Sigmoid colon (tissue), 7 donors: ENCODE data around the gene HIBCH. TPM values are rescaled to one million over a fixed set of nuclear protein-coding genes. Genes with fewer than 3 reads are reported as not detected.

ENCODE experiments used
- DNase-seq: peaks from one replicate; pipeline ENCODE4 v3.0.0-alpha.2; 2019
- H3K27ac ChIP-seq, 4 donors: fragments of 200-600 bp; sonication (generic); one replicate each; pipeline ENCODE4 v1.5.1; 2016 to 2019; ENCODE audit warnings: mild to moderate bottlenecking in 1 of 4
- H3K27me3 ChIP-seq, 3 donors: fragments of 200-600 bp; sonication (generic); one replicate each; pipeline ENCODE4 v1.5.1; 2019; ENCODE audit warnings: mild to moderate bottlenecking in 1 of 3
- H3K36me3 ChIP-seq, 4 donors: fragments of 200-600 bp; sonication (generic); one replicate each; pipeline ENCODE4 v1.5.1; 2016 to 2019
- H3K4me1 ChIP-seq, 4 donors: fragments of 200-600 bp; sonication (generic); one replicate each; pipeline ENCODE4 v1.5.1; 2017 to 2019
- H3K4me3 ChIP-seq, 4 donors: fragments of 200-600 bp; sonication (generic); one replicate each; pipeline ENCODE4 v1.5.1; 2017 to 2019; ENCODE audit warnings: mild to moderate bottlenecking in 2 of 4, moderate library complexity in 1 of 4
- H3K9me3 ChIP-seq, 4 donors: fragments of 200-600 bp in 3 of 4; sonication (generic) in 3 of 4; one replicate each; pipeline versions ENCODE4 v1.5.1 to v1.6.1; 2013 to 2019
- CTCF ChIP-seq, 4 experiments: fragments of 450-650 bp in 3 of 4; fragments of 200-600 bp in 1 of 4; IDR thresholded peaks; one replicate each; pipeline ENCODE4 v1.5.1; 2016 to 2019; ENCODE audit warnings: antibody characterized with exemption in 4 of 4, mild to moderate bottlenecking in 3 of 4, moderate library complexity in 2 of 4
- EP300 ChIP-seq, 4 donors: sonication (generic); formaldehyde crosslinking; IDR thresholded peaks; one replicate each; pipeline ENCODE4 v1.6.1; 2017; ENCODE audit warnings: antibody characterized with exemption in 4 of 4
- POLR2A ChIP-seq, 2 donors: fragments of 450-650 bp; IDR thresholded peaks; one replicate each; pipeline ENCODE4 v1.6.1; 2016; ENCODE audit warnings: antibody characterized with exemption in 2 of 2, mild to moderate bottlenecking in 2 of 2, moderate library complexity in 2 of 2
- POLR2AphosphoS5 ChIP-seq, 4 donors: sonication (generic); formaldehyde crosslinking; IDR thresholded peaks; one replicate each; pipeline ENCODE4 v1.6.1; 2017; ENCODE audit warnings: antibody characterized with exemption in 4 of 4
- WGBS, 2 donors: extraction: QIAGEN DNeasy Blood & Tissue Kit; methylation state at CpG; one replicate each; pipeline ENCODE4 v1.1.7; 2013; 5-methylcytosine and 5-hydroxymethylcytosine counted together
- intact Hi-C: fragments of 100-400 bp; cut with DNase I; formaldehyde crosslinking; loops from one replicate; pipeline ENCODE4 v1.15.1; 2023
- polyA plus RNA-seq, 3 donors: library from polyadenylated mRNA; stranded (reverse); fragments of 200-250 nt; gene quantifications; one replicate each; pipeline ENCODE4 v1.2.3, GENCODE V29; 2013
- total RNA-seq, 4 donors: library from RNA; depleted of rRNA; stranded (reverse); fragments of >200 nt; gene quantifications; one replicate each; pipeline ENCODE4 v1.1.0, GENCODE V29; 2016
- donor health status: healthy with polysubstance abuse.
- donor health status: Bipolar disorder and iron deficiency.
- donor health status: healthy.

The HIBCH gene
- total and polyA plus RNA-seq, 7 donors: 18.1 to 45.8 (median 21.6) TPM

- TF ChIP-seq POLR2A (IDR thresholded peaks at IDR 0.05) (no peak), POLR2AphosphoS5 (IDR thresholded peaks at IDR 0.05) (no peak), EP300 (IDR thresholded peaks at IDR 0.05) (no peak), CTCF (IDR thresholded peaks at IDR 0.05) (no peak)
- no peak for DNase-seq
- H3K4me3 ChIP-seq: no peak overlapping the region
- no peaks in the 10 kb centered on the region for H3K9me3 ChIP-seq
- 78 to 86% methylated on average over 7 of the region's 7 CpGs for WGBS, 2 donors
- H3K36me3 ChIP-seq: peaks cover 0 to 10% (median 2%) of the 10 kb centered on the region in 4 donors
- no peaks in the 10 kb centered on the region for H3K27me3 ChIP-seq
- H3K27ac ChIP-seq: no peak overlapping the region
- peaks cover 0 to 38% (median 24%) of the 10 kb centered on the region in 4 donors for H3K4me1 ChIP-seq
- intact Hi-C loops: no loop called here
Observed at GRCh38 chr2:190214426-190215194, 105.0 kb downstream of the HIBCH start.

GRCh38 chr2:190213441-190214335, 105.9 kb downstream of the HIBCH start:
- TF ChIP-seq EP300 (IDR thresholded peaks at IDR 0.05) (no peak), CTCF (IDR thresholded peaks at IDR 0.05) (no peak), POLR2AphosphoS5 (IDR thresholded peaks at IDR 0.05) (no peak), POLR2A (IDR thresholded peaks at IDR 0.05) (no peak)
- peaks cover 0 to 38% (median 24%) of the 10 kb centered on the region in 4 donors for H3K4me1 ChIP-seq
- no peaks in the 10 kb centered on the region for H3K9me3 ChIP-seq
- DNase-seq: no peak
- intact Hi-C loops: no loop called here
- no peak overlapping the region for H3K27ac ChIP-seq
- H3K4me3 ChIP-seq: no peak overlapping the region
- 94 to 97% methylated on average over 19 of the region's 19 CpGs for WGBS, 2 donors
- H3K27me3 ChIP-seq: no peaks in the 10 kb centered on the region
- H3K36me3 ChIP-seq: peaks cover 0 to 8% (median 2%) of the 10 kb centered on the region in 4 donors

- intact Hi-C loops: no loop called here
- DNase-seq: no peak
- H3K4me1 ChIP-seq: peaks cover 0 to 23% (median 19%) of the 10 kb centered on the region in 4 donors
- no peaks in the 10 kb centered on the region for H3K9me3 ChIP-seq
- no peaks in the 10 kb centered on the region for H3K27me3 ChIP-seq
- peaks cover 0 to 8% (median 2%) of the 10 kb centered on the region in 4 donors for H3K36me3 ChIP-seq
- 48 to 96% methylated on average over 2 of the region's 2 CpGs for WGBS, 2 donors
- H3K4me3 ChIP-seq: no peak overlapping the region
- TF ChIP-seq EP300 (IDR thresholded peaks at IDR 0.05): no peak
- no peak overlapping the region for H3K27ac ChIP-seq
Observed at GRCh38 chr2:190210471-190210870, 109.2 kb downstream of the HIBCH start.

- no peaks in the 10 kb centered on the region for H3K9me3 ChIP-seq
- no peak overlapping the region for H3K4me3 ChIP-seq
- DNase-seq: no peak
- H3K4me1 ChIP-seq: peaks cover 0 to 14% (median 11%) of the 10 kb centered on the region in 4 donors
- 57 to 83% methylated on average over 5 of the region's 5 CpGs for WGBS, 2 donors
- TF ChIP-seq POLR2AphosphoS5 (IDR thresholded peaks at IDR 0.05): no peak
- no peak for TF ChIP-seq POLR2A (IDR thresholded peaks at IDR 0.05)
- TF ChIP-seq EP300 (IDR thresholded peaks at IDR 0.05): no peak
- no peak for TF ChIP-seq CTCF (IDR thresholded peaks at IDR 0.05)
- H3K36me3 ChIP-seq: peaks cover 0 to 8% (median 2%) of the 10 kb centered on the region in 4 donors
- no peaks in the 10 kb centered on the region for H3K27me3 ChIP-seq
- no peak overlapping the region for H3K27ac ChIP-seq
- intact Hi-C loops: no loop called here
Observed at GRCh38 chr2:190209559-190209958, 110.1 kb downstream of the HIBCH start.

GRCh38 chr2:190207930-190208329, 111.7 kb downstream of the HIBCH start:
- TF ChIP-seq POLR2A (IDR thresholded peaks at IDR 0.05) (no peak), CTCF (IDR thresholded peaks at IDR 0.05) (no peak), EP300 (IDR thresholded peaks at IDR 0.05) (no peak), POLR2AphosphoS5 (IDR thresholded peaks at IDR 0.05) (no peak)
- Histone ChIP-seq H3K36me3 (peaks cover 0 to 17% (median 2%) of the 10 kb centered on the region in 4 donors), H3K27me3 (no peaks in the 10 kb centered on the region), H3K9me3 (no peaks in the 10 kb centered on the region), H3K4me3 (no peak overlapping the region), H3K4me1 (no peaks in the 10 kb centered on the region), H3K27ac (no peak overlapping the region)
- 74 to 88% methylated on average over 2 of the region's 2 CpGs for WGBS, 2 donors
- intact Hi-C loops: no loop called here
- DNase-seq: no peak
